Upper lobe of left lung (tissue), 4 donors: Measurements from ENCODE around the gene PKDCC.
"Not testable (repeated sequence)": the region's sequence is repeated elsewhere in the genome, so short reads cannot be mapped to it uniquely, and the experiment has no call there.

ENCODE experiments used
- POLR2AphosphoS5 ChIP-seq, 2 donors: sonication (generic); formaldehyde crosslinking; IDR thresholded peaks; one replicate each; pipeline ENCODE4 v1.5.1; 2017; ENCODE audit warnings: antibody characterized with exemption in 2 of 2
- TF ChIP-seq, protein P1 (sequence below), 6 experiments: fragments of 450-650 bp in 4 of 6; fragments of 200-600 bp in 2 of 6; sonication (generic) in 2 of 6; IDR thresholded peaks; one replicate each; pipeline ENCODE4 v1.5.1; 2016 to 2019; ENCODE audit warnings: antibody characterized with exemption in 6 of 6

DNA sequence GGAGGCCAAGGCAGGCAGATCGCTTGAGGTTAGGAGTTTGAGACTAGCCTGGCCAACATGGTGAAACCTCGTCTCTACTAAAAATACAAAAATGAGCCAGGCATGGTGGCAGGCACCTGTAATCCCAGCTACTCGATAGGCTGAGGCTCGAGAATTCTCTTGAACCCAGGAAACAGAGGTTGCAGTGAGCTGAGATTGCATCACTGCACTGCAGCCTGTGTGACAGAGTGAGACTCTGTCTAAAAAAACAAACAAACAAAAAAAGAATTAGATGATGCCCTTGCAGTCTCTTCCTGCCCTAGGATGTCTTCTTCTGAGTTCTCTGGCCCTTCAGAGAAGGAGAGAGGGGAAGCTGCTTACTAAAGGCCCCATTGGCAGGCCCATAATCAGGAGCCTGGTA is 37.2 kb downstream of the PKDCC start:
- TF ChIP-seq, protein P1, sequence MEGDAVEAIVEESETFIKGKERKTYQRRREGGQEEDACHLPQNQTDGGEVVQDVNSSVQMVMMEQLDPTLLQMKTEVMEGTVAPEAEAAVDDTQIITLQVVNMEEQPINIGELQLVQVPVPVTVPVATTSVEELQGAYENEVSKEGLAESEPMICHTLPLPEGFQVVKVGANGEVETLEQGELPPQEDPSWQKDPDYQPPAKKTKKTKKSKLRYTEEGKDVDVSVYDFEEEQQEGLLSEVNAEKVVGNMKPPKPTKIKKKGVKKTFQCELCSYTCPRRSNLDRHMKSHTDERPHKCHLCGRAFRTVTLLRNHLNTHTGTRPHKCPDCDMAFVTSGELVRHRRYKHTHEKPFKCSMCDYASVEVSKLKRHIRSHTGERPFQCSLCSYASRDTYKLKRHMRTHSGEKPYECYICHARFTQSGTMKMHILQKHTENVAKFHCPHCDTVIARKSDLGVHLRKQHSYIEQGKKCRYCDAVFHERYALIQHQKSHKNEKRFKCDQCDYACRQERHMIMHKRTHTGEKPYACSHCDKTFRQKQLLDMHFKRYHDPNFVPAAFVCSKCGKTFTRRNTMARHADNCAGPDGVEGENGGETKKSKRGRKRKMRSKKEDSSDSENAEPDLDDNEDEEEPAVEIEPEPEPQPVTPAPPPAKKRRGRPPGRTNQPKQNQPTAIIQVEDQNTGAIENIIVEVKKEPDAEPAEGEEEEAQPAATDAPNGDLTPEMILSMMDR (IDR thresholded peaks at IDR 0.05) = not testable (repeated sequence)
- not testable (repeated sequence) for TF ChIP-seq POLR2AphosphoS5 (IDR thresholded peaks at IDR 0.05)
